Mesenchymal stem cell (in vitro differentiated cells and primary cell): ENCODE results near the gene FCAR.

Experiments used
- DNase-seq: peaks from one replicate; pipeline ENCODE4 v3.0.0-alpha.2; 2013
- H2AFZ ChIP-seq: one replicate; pipeline ENCODE4 v1.6.1; 2013; ENCODE audit warnings: low read depth, mild to moderate bottlenecking, control low read depth, inconsistent platforms, low read length, moderate library complexity
- H2AK5ac ChIP-seq: 2 replicates; pipeline ENCODE4 v1.6.1; 2013; ENCODE audit warnings: low read length, moderate library complexity, mild to moderate bottlenecking, inconsistent platforms; ENCODE audit not compliant: severe bottlenecking
- H2BK120ac ChIP-seq: one replicate; pipeline ENCODE4 v1.6.1; 2013; ENCODE audit warnings: low read depth, mild to moderate bottlenecking, inconsistent platforms, low read length, moderate library complexity
- H2BK12ac ChIP-seq, 2 experiments: one replicate each; pipeline ENCODE4 v1.6.1; 2013; ENCODE audit warnings: inconsistent platforms in 2 of 2, low read length in 2 of 2, mild to moderate bottlenecking in 2 of 2, moderate library complexity in 2 of 2, control low read depth in 1 of 2
- H2BK15ac ChIP-seq: one replicate; pipeline ENCODE4 v1.6.1; 2013; ENCODE audit warnings: mild to moderate bottlenecking, low read depth, inconsistent platforms; ENCODE audit not compliant: poor library complexity, severe bottlenecking
- H2BK5ac ChIP-seq: 2 replicates; pipeline ENCODE4 v1.6.1; 2013; ENCODE audit warnings: low read depth, mild to moderate bottlenecking, low read length, control low read depth, inconsistent platforms; ENCODE audit not compliant: poor library complexity, severe bottlenecking
- H3K14ac ChIP-seq, 2 experiments: one replicate each; pipeline ENCODE4 v1.6.1; 2013; ENCODE audit warnings: inconsistent platforms in 2 of 2, low read length in 2 of 2, control low read depth in 1 of 2, mild to moderate bottlenecking in 1 of 2, moderate library complexity in 1 of 2
- H3K18ac ChIP-seq, 2 experiments: one replicate each; pipeline ENCODE4 v1.6.1; 2013; ENCODE audit warnings: inconsistent platforms in 2 of 2, low read length in 2 of 2, control low read depth in 1 of 2, low read depth in 1 of 2, mild to moderate bottlenecking in 1 of 2
- H3K23ac ChIP-seq, 2 experiments: one replicate each; pipeline ENCODE4 v1.6.1; 2013; ENCODE audit warnings: inconsistent platforms in 2 of 2, low read length in 2 of 2, mild to moderate bottlenecking in 2 of 2, moderate library complexity in 2 of 2, control low read depth in 1 of 2
- H3K27ac ChIP-seq: 2 replicates; pipeline ENCODE4 v1.5.1; 2013; ENCODE audit warnings: mild to moderate bottlenecking, moderate library complexity, low read length, control low read depth, inconsistent platforms; ENCODE audit not compliant: poor library complexity, severe bottlenecking
- H3K27me3 ChIP-seq, 2 experiments: 2 replicates each; pipeline versions ENCODE4 v1.6.1 to v1.7.0; 2013; ENCODE audit warnings: low read length in 2 of 2, mild to moderate bottlenecking in 2 of 2, moderate library complexity in 2 of 2, control low read depth in 1 of 2, inconsistent platforms in 1 of 2; ENCODE audit not compliant: control insufficient read depth in 1 of 2, insufficient read depth in 1 of 2
- H3K36me3 ChIP-seq, 2 experiments: 2 replicates each; pipeline versions ENCODE4 v1.6.1 to v1.7.0; 2013; ENCODE audit warnings: low read length in 2 of 2, control low read depth in 1 of 2, inconsistent platforms in 1 of 2, low read depth in 1 of 2, mild to moderate bottlenecking in 1 of 2; ENCODE audit not compliant: insufficient read depth in 2 of 2, control insufficient read depth in 1 of 2
- H3K4ac ChIP-seq, 2 experiments: one replicate each; pipeline ENCODE4 v1.6.1; 2013; ENCODE audit warnings: inconsistent platforms in 2 of 2, low read length in 2 of 2, mild to moderate bottlenecking in 2 of 2, moderate library complexity in 2 of 2, control low read depth in 1 of 2, low read depth in 1 of 2
- H3K4me1 ChIP-seq: 2 replicates; pipeline ENCODE4 v1.6.1; 2013; ENCODE audit warnings: low read depth, low read length, control low read depth; ENCODE audit not compliant: control insufficient read depth, insufficient read depth
- H3K4me2 ChIP-seq: 2 replicates; pipeline ENCODE4 v1.6.1; 2013; ENCODE audit warnings: low read length, mild to moderate bottlenecking, inconsistent platforms; ENCODE audit not compliant: poor library complexity, severe bottlenecking
- H3K4me3 ChIP-seq, 2 experiments: 2 replicates each; pipeline versions ENCODE4 v1.5.1 to v1.7.0; 2013; ENCODE audit warnings: low read length in 2 of 2, mild to moderate bottlenecking in 2 of 2, control low read depth in 1 of 2, low read depth in 1 of 2; ENCODE audit not compliant: insufficient read depth in 1 of 2
- H3K79me1 ChIP-seq: replicated peaks from 2 replicates; pipeline ENCODE4 v1.6.1; 2013; ENCODE audit warnings: mild to moderate bottlenecking, control low read depth, low read length, inconsistent platforms; ENCODE audit not compliant: poor library complexity, severe bottlenecking
- H3K9ac ChIP-seq: 2 replicates; pipeline ENCODE4 v1.7.0; 2013; ENCODE audit warnings: mild to moderate bottlenecking, low read length, moderate library complexity
- H3K9me3 ChIP-seq: 2 replicates; pipeline ENCODE4 v1.7.0; 2013; ENCODE audit warnings: mild to moderate bottlenecking, low read length; ENCODE audit not compliant: control insufficient read depth
- H4K8ac ChIP-seq: one replicate; pipeline ENCODE4 v1.6.1; 2013; ENCODE audit warnings: inconsistent platforms, mild to moderate bottlenecking, low read length, moderate library complexity
- H4K91ac ChIP-seq: one replicate; pipeline ENCODE4 v1.6.1; 2013; ENCODE audit warnings: mild to moderate bottlenecking, low read length, inconsistent platforms
- WGBS: methylation state at CpG from one replicate; pipeline ENCODE4 v1.1.7; 2013; ENCODE audit warnings: mixed read lengths; 5-methylcytosine and 5-hydroxymethylcytosine counted together

Gene FCAR

GRCh38 chr19:54923276-54923675 lies 49.2 kb downstream of the FCAR start:
- H3K4me2 ChIP-seq = no peak overlapping the region
- H3K9ac ChIP-seq = no peak overlapping the region
- H3K4me1 ChIP-seq = no peaks in the 10 kb centered on the region
- no peak overlapping the region for H2AK5ac ChIP-seq
- H3K27me3 ChIP-seq = no peaks in the 10 kb centered on the region
- H2BK5ac ChIP-seq = no peak overlapping the region
- WGBS = 63% methylated on average over 9 of the region's 9 CpGs
- no peak overlapping the region for H3K18ac ChIP-seq
- no peak overlapping the region for H2BK120ac ChIP-seq
- H4K91ac ChIP-seq = no peak overlapping the region
- no peak overlapping the region for H3K4me3 ChIP-seq
- DNase-seq = no peak
- H3K23ac ChIP-seq = no peak overlapping the region
- no peak overlapping the region for H2AFZ ChIP-seq
- H3K27ac ChIP-seq = no peak overlapping the region
- no peaks in the 10 kb centered on the region for H3K36me3 ChIP-seq
- H2BK15ac ChIP-seq = no peak overlapping the region
- no peak overlapping the region for H3K14ac ChIP-seq
- no peak overlapping the region for H4K8ac ChIP-seq
- H3K4ac ChIP-seq = no peak overlapping the region
- H3K79me1 ChIP-seq = no peaks in the 10 kb centered on the region
- H3K9me3 ChIP-seq = peaks cover 9% of the 10 kb centered on the region
- no peak overlapping the region for H2BK12ac ChIP-seq

- Histone ChIP-seq H2AFZ (no peak overlapping the region), H3K27me3 (no peaks in the 10 kb centered on the region), H2AK5ac (no peak overlapping the region), H2BK5ac (no peak overlapping the region), H4K8ac (no peak overlapping the region), H3K4me2 (no peak overlapping the region), H3K4me1 (no peaks in the 10 kb centered on the region), H2BK120ac (no peak overlapping the region), H4K91ac (no peak overlapping the region), H3K36me3 (no peaks in the 10 kb centered on the region), H3K4ac (no peak overlapping the region), H3K9me3 (peaks cover 23% of the 10 kb centered on the region), H3K23ac (no peak overlapping the region), H3K18ac (no peak overlapping the region), H3K9ac (no peak overlapping the region), H3K4me3 (no peak overlapping the region), H3K14ac (no peak overlapping the region), H2BK15ac (no peak overlapping the region), H3K27ac (no peak overlapping the region), H3K79me1 (no peaks in the 10 kb centered on the region), H2BK12ac (no peak overlapping the region)
- DNase-seq = peak; percentile 4
- WGBS = 96% methylated on average over 2 of the region's 2 CpGs
Measured at GRCh38 chr19:54928299-54928698, 54.3 kb downstream of the FCAR start.

- Histone ChIP-seq H2BK12ac (no peak overlapping the region), H3K27ac (no peak overlapping the region), H3K4me2 (no peak overlapping the region), H3K23ac (no peak overlapping the region), H2AK5ac (no peak overlapping the region), H4K8ac (no peak overlapping the region), H3K18ac (no peak overlapping the region), H3K9ac (no peak overlapping the region), H2BK5ac (no peak overlapping the region), H3K9me3 (no peaks in the 10 kb centered on the region), H3K27me3 (no peaks in the 10 kb centered on the region), H2BK120ac (no peak overlapping the region), H2BK15ac (no peak overlapping the region), H3K14ac (no peak overlapping the region), H4K91ac (no peak overlapping the region), H3K79me1 (no peaks in the 10 kb centered on the region), H3K36me3 (no peaks in the 10 kb centered on the region), H3K4me1 (no peaks in the 10 kb centered on the region), H2AFZ (no peak overlapping the region), H3K4me3 (no peak overlapping the region), H3K4ac (no peak overlapping the region)
- 76% methylated on average over 9 of the region's 9 CpGs for WGBS
- no peak for DNase-seq
Measured at GRCh38 chr19:54937926-54938325, 63.9 kb downstream of the FCAR start.

GRCh38 chr19:54938906-54939305 lies 64.9 kb downstream of the FCAR start:
- H3K79me1 ChIP-seq = no peaks in the 10 kb centered on the region
- no peaks in the 10 kb centered on the region for H3K4me1 ChIP-seq
- no peak overlapping the region for H3K23ac ChIP-seq
- H2BK120ac ChIP-seq = no peak overlapping the region
- no peak overlapping the region for H3K14ac ChIP-seq
- H2BK15ac ChIP-seq = no peak overlapping the region
- H3K9ac ChIP-seq = no peak overlapping the region
- H2BK5ac ChIP-seq = no peak overlapping the region
- no peak overlapping the region for H3K27ac ChIP-seq
- H4K91ac ChIP-seq = no peak overlapping the region
- no peak for DNase-seq
- no peaks in the 10 kb centered on the region for H3K36me3 ChIP-seq
- H2AFZ ChIP-seq = no peak overlapping the region
- no peak overlapping the region for H3K4me3 ChIP-seq
- H3K18ac ChIP-seq = no peak overlapping the region
- no peak overlapping the region for H2AK5ac ChIP-seq
- H3K4ac ChIP-seq = no peak overlapping the region
- no peak overlapping the region for H2BK12ac ChIP-seq
- no peak overlapping the region for H3K4me2 ChIP-seq
- 78% methylated on average over 11 of the region's 11 CpGs for WGBS
- H3K27me3 ChIP-seq = no peaks in the 10 kb centered on the region
- H3K9me3 ChIP-seq = no peaks in the 10 kb centered on the region
- no peak overlapping the region for H4K8ac ChIP-seq
